ENCODE results near the gene TTYH3. TPM values are rescaled to one million over a fixed set of nuclear protein-coding genes. Genes with fewer than 3 reads are reported as not detected.

TTYH3 gene
- total and polyA plus RNA-seq, 2 of the 13 experiments (the other 11 are each of a cell fraction or from before 2014, with no cell fraction given), result 26.3 to 50.0 TPM

- TF ChIP-seq KDM5B (CRISPR knock-in tag; IDR thresholded peaks at IDR 0.05; ENCODE audit: borderline replicate concordance), result peak; percentile 80
- peak; percentile 80 for TF ChIP-seq POLR2G (IDR thresholded peaks at IDR 0.05; ENCODE audit: low read depth, low read length)
- peak; percentile 79; the same call in 1 of the 2 replicates for TF ChIP-seq ZFP91 (CRISPR knock-in tag; IDR thresholded peaks at IDR 0.05; ENCODE audit: borderline replicate concordance)
- no peak for TF ChIP-seq ZNF512 (CRISPR knock-in tag; IDR thresholded peaks at IDR 0.05)
- TF ChIP-seq ZNF749 (CRISPR knock-in tag; IDR thresholded peaks at IDR 0.05; ENCODE audit: borderline replicate concordance), result no peak
- TF ChIP-seq CEBPB (IDR thresholded peaks at IDR 0.05; ENCODE audit: borderline replicate concordance, low read depth, low read length), result no peak
- no peak for TF ChIP-seq NFE2L1 (CRISPR knock-in tag; IDR thresholded peaks at IDR 0.05; ENCODE audit: borderline replicate concordance)
- peak; percentile 87 for TF ChIP-seq ZNF501 (CRISPR knock-in tag; IDR thresholded peaks at IDR 0.05)
- no peak for TF ChIP-seq ETV6 (CRISPR knock-in tag; conservative IDR thresholded peaks at IDR 0.05)
- TF ChIP-seq TCF12 (IDR thresholded peaks at IDR 0.05), result no peak
- TF ChIP-seq TCF12 (CRISPR knock-in tag; IDR thresholded peaks at IDR 0.05), result peak; percentile 97
- TF ChIP-seq ZNF776 (CRISPR knock-in tag; IDR thresholded peaks at IDR 0.05), result peak; percentile 61; the same call in 1 of the 2 replicates
- TF ChIP-seq HNF4A (CRISPR knock-in tag; IDR thresholded peaks at IDR 0.05), result peak; percentile 99
- no peak for TF ChIP-seq ZNF597 (CRISPR knock-in tag; IDR thresholded peaks at IDR 0.05)
- TF ChIP-seq ZNF446 (CRISPR knock-in tag; IDR thresholded peaks at IDR 0.05), result no peak
- no peak for TF ChIP-seq ZSCAN30 (CRISPR knock-in tag; IDR thresholded peaks at IDR 0.05)
- no peak for TF ChIP-seq SNAPC5 (CRISPR knock-in tag; IDR thresholded peaks at IDR 0.05; ENCODE audit: borderline replicate concordance)
- no peak for TF ChIP-seq ELK4 (CRISPR knock-in tag; IDR thresholded peaks at IDR 0.05; ENCODE audit: borderline replicate concordance)
- no peak for TF ChIP-seq JUND (CRISPR knock-in tag; IDR thresholded peaks at IDR 0.05)
- peak; percentile 78; the same call in 1 of the 2 replicates for TF ChIP-seq ZNF414 (CRISPR knock-in tag; IDR thresholded peaks at IDR 0.05)
Measured at GRCh38 chr7:2622869-2623697, 8.7 kb upstream of the TTYH3 start (continued).

All from HepG2 (cell line).